GM21619 (cell line): Measurements from ENCODE around the gene NLRP10.
"Not testable (repeated sequence)": the region's sequence is repeated elsewhere in the genome, so short reads cannot be mapped to it uniquely, and the experiment has no call there.

Experiments used
- ATAC-seq: cut with Tn5 transposase; IDR thresholded peaks from one replicate; pipeline ENCODE4 v1.9.1; 2021; ENCODE audit not compliant: unreplicated experiment

NLRP10 gene, protein sequence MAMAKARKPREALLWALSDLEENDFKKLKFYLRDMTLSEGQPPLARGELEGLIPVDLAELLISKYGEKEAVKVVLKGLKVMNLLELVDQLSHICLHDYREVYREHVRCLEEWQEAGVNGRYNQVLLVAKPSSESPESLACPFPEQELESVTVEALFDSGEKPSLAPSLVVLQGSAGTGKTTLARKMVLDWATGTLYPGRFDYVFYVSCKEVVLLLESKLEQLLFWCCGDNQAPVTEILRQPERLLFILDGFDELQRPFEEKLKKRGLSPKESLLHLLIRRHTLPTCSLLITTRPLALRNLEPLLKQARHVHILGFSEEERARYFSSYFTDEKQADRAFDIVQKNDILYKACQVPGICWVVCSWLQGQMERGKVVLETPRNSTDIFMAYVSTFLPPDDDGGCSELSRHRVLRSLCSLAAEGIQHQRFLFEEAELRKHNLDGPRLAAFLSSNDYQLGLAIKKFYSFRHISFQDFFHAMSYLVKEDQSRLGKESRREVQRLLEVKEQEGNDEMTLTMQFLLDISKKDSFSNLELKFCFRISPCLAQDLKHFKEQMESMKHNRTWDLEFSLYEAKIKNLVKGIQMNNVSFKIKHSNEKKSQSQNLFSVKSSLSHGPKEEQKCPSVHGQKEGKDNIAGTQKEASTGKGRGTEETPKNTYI

DNA sequence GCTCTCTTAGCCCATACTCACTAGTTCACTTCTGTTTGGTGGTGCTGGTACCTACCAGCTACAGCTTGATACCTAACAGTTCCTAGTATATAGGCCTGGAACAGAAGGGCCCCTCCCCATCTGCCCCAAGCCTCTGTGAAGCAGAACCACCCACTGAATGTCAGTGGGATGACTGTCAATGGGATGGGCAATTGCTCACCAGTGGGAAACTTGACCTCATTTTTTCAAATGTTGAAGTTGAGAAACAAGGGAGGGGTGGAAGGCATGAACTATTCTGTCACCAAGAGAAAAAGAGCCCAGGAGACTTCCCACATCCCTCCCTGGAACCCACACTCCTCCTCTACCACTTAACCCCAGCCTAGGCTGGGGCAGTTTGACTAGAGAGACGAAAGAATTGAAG lies at the start of gene NLRP10:
TSS of gene NLRP10 (minus strand) at position 62 of the 400 bp plus-strand sequence. CDS start 1,952 bp downstream, outside the sequence.
- ATAC-seq, result no peak

DNA sequence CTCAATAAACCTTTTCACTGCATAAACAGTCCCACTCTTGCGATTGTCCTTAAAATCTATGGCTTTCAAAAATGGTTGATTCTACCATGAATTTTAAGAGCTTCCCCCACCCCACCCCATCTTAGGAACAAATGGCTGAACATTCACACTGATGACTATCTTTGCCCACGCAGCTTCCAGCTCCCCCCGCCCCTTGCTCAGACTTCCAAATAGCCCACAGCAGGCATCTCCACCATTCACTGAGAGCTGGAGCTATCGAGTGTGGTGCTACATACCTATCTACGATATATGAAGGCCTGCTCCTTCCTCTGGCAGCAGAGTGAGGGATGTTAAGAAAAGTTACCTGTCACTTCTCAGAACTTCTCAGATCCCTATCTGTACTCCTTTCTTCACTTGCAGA lies 48.6 kb upstream of the NLRP10 start:
- no peak for ATAC-seq

DNA sequence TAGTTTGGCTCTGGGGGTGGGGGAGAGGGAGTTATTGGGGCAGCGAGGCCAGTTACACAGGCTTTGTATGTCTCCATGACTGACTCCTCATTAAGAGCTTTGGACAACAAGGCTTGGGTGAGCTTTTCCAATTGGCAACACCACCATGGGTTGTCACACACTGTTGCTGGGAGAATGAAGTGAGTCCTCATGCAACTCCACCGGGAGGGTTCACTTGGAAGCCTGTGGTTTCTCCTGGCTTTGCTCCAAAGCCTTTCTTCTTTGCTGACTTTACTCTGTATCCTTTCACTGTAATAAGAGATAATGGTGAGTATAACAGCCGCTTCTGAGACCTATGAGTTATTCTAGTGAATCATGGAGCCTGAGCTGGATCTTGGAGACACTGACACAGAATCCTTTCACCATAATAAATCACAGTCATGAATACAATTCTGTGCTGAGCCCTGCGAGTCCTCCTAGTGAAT lies 46.8 kb upstream of the NLRP10 start:
- no peak for ATAC-seq

DNA sequence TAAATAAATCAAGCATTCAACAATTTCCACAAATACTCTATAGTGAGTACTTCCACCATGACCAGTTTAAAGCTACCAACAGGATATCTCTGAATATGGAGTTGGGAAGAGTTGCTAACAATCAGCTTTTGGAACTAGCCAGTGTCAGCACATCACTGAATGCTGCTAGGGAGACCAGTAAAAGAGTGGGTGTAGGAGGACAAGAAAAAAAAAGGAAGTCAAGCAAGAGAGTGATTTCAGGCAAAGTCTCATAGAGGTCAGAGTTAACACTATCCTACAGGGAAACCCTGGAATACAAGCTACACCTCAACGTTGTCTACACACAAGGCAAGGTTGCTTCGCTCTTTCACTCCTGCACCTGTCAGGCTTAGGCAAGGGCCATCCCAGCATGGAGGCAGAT lies 46.1 kb upstream of the NLRP10 start:
- ATAC-seq, result no peak

DNA sequence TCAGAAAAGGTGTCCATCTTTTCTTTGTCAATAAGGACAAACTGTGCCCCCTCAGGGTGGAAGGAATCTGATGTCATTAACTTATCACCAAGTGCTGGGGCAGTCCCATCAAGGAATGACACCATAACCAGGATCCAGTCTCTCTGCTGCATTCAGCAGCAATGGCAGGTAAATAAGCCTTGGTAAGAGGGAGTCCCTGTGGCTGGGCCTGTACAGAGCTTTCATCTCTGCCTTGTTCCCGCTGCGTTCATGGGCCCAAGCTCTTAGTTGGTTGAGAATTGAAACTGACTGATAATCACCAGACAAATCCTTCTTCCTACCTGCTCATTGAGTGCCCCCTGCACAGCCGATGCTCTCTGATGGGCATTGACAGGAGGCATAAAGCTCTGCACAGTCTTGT lies 44.6 kb upstream of the NLRP10 start:
- no peak for ATAC-seq

DNA sequence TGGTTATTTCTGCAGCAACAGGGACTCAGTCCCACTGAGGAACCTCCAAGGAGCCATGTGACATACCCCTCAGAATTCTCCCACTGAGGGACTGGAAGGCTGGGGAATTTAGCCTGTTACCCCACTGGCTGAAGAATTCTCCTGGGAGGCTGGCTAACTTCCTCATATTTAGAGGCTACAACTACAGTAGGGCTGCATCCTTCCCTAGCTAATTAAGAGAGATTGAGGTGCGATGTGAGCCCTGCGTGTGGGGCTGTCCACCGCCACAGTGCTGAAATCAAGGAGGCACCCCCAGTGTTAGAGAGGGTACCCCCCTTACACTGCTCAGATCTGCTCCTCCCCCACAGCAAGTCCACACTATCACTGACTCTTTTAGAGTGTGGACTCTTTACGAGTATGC lies 43.0 kb upstream of the NLRP10 start:
- no peak for ATAC-seq

DNA sequence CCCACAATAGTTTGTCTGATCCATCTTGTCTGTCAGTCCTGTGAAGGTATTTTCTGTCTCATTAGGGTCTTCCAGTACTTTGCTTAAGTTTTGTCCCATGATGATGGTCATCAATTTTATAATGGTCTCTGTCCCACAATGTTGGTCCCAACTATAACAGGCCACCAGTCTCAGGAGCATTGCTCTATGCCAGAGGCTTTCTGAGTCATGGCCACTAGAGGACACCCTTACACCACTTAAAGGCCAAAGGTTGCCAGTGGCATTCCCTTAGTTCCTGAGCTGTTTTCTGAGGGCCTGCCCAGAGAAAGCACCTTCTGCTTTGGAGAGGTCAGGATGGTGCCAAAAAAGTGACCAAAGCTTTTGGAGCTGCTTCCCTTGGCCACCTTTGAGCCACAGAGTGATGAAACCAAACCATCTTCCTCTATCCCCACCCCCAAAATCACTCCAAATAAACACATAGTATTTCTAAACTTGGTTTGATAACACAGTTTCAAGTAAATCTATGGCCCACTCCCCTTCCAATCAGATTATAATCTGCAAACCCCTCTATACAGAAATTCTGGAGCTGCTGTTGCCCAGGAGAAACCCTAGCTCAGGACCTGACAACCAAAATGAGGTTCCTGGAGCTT lies 41.2 kb upstream of the NLRP10 start:
- peak; percentile 52 for ATAC-seq

DNA sequence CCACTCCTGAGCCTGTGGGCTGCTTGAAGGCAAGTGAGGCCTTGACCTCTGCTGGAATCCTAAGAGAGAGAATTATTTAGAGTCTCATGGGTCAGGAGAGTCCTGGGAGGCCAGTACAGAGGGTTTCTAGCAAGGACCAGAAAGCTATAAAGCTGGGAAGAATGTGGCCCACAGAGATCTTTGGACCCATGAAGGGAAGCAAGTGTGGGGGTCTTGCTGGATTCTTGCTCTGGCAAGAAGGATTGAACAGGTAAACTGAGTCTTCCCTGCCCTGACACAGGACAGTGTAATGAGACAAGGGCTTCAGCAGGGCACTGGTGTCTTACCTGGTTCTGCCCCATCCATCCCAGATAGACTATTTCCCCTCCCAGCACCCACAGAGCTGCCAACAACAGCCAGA lies 40.3 kb upstream of the NLRP10 start:
- no peak for ATAC-seq

DNA sequence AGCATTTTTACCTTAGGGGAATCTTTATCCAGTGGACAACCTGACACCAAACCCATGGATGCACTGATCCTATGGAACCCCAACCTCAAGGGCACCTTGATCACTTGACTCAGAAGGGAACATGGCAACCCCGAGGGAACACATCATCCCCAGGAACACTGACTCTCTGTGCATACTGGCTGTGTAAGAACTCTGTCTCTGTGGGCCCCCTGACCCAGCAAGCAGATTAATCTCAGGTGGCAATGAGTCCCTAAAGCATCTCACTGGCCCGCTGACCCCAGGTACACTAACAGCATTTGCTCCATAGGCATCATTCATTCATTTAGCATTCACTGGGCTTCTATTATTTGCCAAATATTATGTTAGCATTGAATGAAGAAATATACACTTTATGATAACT lies 38.8 kb upstream of the NLRP10 start:
- no peak for ATAC-seq

DNA sequence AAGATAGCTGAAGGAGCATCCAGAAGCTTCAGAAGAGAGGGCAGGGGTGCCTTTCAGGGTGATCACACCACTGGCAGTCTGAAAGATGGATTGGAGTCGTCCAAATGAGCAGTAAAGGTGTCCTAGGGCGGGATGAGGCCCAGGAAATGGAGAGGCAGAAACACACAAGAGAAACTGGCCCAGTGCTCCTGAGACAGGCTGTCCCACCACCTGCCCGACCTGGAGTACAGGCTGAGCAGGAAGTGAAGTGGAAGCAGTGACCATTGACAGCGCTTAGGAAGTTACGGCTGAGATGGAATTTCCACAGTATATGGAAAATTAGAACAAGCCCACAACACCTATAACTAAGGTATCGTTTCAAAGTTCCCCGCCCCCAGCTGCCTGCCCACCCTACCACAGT lies 37.9 kb upstream of the NLRP10 start:
- no peak for ATAC-seq

DNA sequence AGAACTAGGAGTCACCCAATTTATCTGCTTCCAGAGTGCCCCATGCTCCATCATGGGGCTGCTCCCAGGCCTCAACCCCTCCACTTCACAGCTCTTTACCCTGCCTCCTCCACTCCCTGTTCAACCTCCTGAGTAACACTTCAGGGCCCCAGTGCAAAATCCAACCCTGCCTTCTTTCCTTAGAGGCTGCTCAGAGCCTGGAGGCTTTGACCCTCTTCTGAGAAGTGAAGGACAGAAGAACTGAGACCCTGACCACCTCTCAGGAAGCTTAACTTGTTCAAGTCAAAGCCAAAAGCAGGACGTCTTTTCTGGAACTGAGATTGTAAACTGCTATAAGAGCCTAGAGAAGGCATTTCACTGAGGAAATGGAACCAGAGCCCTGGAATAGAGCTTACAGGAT lies 37.4 kb upstream of the NLRP10 start:
- no peak for ATAC-seq

DNA sequence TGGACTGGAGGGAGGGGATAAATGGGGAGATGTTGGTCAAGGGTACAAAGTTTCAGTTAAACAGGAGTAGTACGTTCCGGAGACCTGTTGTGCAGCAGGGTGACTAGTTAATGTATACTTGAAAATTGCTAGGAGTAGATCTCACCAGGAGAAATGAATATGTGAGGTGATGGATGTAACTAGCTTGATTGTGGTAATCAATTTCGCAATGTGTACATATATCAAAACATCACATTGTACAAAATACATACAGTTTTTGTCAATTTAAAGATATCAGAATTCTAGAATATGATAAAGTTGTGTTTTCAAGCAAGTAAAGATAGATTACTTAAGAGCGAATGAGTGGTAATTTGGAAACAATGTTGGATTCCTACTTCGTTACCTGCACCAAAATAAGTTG lies 35.1 kb upstream of the NLRP10 start:
- no peak for ATAC-seq

DNA sequence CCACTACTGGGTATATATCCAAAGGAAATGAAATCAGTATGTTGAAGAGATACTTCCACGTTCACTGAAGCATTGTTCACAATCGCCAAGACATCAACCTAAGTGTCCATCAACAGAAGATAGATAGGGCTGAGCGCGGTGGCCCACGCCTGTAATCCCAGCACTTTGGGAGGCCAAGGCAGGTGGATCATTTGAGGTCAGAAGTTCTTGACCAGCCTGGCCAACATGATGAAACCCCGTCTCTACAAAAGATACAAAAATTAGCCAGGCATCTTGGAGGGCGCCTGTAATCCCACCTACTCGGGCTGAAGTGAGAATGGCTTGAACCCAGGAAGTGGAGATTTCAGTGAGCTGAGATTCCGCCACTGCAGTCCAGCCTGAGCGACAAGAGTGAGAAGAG lies 34.5 kb upstream of the NLRP10 start:
- no peak for ATAC-seq

DNA sequence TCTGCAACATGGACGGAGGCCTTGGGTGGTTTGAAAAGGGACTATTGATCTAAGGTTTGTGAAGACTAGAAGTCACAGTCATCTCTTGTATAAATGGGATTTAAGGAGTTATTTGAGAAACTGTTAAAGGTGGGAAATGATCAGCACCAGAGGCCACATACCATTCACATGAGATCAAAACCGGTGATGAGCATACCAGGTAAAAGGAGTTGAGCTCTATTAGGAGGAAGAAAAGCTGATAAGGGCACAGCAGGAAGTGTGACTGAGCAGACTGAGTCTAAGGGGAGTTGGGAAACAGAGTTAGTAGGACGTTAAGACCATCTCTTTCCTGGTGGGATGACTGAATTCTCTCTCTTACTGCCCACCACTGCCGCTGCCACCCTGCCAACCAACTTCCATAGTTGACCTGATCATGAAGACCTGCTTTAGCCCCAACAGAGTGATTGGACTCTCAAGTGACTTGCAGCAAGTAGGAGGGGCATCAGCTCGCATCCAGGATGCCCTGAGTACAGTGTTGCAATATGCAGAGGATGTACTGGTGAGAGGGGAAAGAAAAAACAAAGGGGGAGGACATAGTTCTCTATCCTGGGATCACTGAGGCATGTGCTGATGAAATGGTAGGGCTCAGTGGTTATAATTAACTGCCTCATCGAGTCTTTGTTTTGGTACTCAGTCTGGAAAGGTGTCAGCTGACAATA lies 29.5 kb upstream of the NLRP10 start:
- ATAC-seq, result no peak

DNA sequence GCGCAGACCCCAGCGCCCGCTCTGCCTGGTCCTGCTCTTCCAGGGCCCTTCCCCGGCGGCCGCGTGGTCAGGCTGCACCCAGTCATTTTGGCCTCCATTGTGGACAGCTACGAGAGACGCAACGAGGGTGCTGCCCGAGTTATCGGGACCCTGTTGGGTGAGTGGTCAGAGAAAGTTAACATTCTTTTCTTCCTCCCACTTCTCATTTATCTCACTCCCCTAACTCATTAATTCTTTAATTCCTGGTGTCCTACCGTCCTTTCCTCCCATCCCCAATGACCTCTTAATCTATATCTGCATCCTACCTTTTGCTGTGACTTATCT lies 22.3 kb upstream of the NLRP10 start:
- not testable (repeated sequence) for ATAC-seq

DNA sequence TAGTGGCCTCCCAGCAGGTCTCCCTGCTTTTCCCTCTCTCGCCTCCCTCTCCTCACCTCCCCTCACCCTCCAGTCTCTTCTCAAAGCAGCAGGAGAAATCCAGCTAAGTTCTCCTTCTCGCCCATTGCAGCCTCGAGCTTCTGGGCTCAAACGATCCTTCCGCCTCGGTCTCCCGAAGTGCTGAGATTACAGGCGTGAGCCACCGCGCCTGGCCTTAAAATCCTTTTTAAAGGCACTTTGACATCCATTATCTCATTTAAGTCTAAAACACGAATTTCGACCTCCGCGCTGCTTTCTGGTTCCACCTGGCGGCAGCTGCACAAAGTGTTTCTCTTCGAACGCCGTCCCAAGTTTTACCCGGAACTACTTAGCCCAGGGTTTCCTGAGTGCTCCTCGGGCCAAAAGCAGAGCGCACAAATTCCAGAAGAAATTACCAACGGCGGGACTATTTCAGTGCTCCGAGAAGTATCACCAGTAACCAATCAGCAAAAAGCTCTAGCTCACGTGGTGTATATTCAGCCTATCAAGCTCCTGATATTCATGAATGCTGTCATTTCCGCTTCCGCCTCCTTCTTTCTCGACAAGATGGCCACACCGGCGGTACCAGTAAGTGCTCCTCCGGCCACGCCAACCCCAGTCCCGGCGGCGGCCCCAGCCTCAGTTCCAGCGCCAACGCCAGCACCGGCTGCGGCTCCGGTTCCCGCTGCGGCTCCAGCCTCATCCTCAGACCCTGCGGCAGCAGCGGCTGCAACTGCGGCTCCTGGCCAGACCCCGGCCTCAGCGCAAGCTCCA lies 21.7 kb upstream of the NLRP10 start, which contains the start of gene EIF3F:
TSS of gene EIF3F (plus strand) at position 570 of the 792 bp plus-strand sequence. CDS start at position 586, 16 bp downstream.
- peak; percentile 95 for ATAC-seq

DNA sequence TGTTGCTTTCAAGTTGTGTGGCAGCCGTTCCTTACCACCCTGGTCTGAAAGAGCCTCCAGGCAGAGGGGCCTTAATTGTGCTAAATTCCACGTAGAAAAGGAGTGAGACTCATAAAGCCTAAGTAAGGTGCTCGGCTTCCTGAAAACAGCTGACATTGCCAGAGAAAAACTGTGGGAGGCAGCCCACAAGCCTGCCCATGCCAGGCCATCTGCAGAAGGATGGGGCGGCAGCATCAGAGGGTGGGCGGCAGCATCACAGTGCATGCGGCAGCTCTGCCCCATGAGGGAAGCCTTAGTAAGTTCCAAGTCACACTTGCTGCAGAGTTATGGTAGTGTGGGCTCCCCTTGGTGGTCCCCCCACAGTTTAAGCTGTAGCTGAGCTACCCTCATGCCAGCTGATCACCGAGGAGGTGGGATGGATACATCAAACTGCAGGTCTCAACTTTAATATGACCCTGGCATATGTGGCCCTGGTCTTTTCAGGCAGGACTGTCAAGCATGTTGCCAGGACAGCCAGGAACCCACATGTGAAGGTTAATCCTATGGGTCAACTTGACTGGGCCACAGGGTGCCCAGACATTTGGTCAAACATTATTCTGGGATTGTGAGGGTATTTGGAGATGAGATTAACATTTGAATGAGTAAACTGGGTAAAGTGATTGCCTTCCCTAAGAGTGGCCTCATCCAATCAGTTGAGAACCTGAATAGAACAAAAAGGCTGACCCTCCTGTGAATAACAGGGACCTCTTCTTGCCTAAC lies 18.8 kb upstream of the NLRP10 start:
- no peak for ATAC-seq

DNA sequence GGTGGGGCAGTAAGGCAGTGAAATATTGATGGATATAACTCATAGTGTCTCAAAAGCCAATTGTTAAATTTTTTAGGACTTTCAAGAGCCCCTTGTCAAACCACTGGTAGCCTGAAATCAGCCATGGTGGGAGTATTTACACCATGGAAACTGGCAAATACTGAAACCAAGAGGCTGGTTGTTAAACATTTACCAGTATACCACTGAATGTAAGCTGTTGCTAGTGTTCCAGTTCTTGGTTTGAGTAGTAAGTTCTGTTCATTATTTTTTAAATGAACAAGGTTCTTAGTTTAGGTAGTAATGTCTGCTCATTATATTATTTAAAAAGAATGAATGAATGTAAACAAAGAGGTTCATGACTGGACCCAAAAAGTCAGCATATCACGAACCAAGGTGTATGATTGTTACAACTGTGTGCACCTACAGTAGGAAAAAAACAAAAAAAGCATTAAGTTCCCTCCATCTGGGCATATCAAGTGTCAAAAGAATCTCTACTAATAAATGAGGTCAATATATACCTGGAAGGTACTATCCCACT lies 17.4 kb upstream of the NLRP10 start:
- ATAC-seq, result peak; percentile 42

DNA sequence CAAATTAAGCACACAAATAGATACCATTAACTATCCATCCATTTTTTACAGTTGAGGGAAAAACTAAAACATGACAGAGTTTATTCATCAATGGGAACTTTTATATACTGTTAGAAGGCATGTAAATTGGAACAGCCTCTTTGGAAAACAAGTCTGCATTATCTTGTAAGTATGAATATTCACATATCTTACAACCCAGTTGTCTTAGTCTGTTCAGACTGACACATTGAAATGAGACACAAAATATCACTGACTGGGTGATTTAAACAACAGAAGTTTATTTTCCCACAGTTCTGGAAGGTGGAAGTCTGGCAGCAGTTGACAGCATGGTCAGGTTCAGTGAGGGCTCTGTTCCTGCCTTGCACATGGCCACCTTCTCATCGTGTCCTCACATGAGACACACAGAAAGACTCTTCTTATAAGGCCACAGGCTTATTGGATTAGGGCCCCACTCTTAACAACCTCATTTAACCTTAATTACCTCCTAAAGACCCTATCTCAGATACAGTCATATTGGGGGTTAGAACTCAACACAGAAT lies 16.4 kb upstream of the NLRP10 start:
- ATAC-seq, result no peak
